Measurements from ENCODE around the gene KIF17. TPM values are rescaled to one million over a fixed set of nuclear protein-coding genes. Genes with fewer than 3 reads are reported as not detected.

KIF17 gene
- polyA plus RNA-seq, 1 donor, result 4.2 TPM

GRCh38 chr1:20624709-20625108 is 93.1 kb downstream of the KIF17 start:
- DNase-seq, result no peak

GRCh38 chr1:20621012-20621411 is 96.8 kb downstream of the KIF17 start:
- no peak for DNase-seq

DNA sequence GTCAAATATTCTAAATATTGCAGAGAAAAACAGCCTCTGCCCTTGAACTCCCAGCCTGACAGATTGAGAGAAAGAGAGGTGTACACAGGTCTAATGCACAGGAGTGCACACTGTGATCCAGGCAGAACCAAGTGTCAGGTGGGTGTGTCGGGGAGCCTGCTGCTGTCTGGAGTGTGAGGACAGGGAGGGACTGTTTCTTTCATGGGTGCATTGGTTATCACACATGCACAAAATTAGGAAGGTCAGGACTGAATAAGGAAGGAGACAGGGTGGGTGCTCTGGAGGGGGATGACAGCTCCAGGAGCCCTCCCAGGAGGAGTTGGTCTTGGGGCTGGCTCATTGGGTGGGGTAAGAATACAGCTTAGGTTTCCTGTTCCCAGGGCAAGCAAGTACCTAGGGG is 97.8 kb downstream of the KIF17 start:
- DNase-seq, result no peak

GRCh38 chr1:20618550-20618949 is 99.3 kb downstream of the KIF17 start:
- no peak for DNase-seq

GRCh38 chr1:20616847-20617487 is 100.8 kb downstream of the KIF17 start:
- DNase-seq, result no peak

GRCh38 chr1:20615946-20616846 is 101.6 kb downstream of the KIF17 start:
- no peak for DNase-seq

DNA sequence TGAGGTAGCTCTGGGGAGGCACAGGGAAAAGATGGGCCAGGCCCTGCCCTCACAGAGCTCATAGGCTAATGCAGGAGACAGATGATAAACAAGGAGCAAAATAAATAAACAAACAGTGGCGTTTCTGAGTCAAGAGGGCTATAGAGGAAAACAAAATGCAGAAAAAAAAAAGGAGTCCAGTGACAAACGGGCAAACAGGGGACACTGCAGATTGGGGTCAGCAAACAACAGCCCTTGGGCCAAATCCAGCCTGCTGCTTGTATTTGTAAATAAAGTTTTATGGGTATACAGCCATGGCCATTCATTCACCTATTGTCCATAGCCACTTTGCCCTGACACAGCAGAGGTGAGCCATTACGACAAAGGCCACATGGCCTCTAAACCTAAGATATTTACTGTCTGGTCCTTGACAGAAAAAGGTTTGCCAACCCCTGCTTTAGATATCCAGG is 103.7 kb downstream of the KIF17 start:
- no peak for DNase-seq

Other genes starting within 250 kb of the KIF17 start
- 5.9 TPM for gene CAMK2N1, start 231.8 kb downstream of the KIF17 start, polyA plus RNA-seq (ENCODE audit: insufficient read length)
- gene MUL1, start 209.9 kb downstream of the KIF17 start, polyA plus RNA-seq (ENCODE audit: insufficient read length), result 19.4 TPM
- 0.72 TPM for gene FAM43B, start 165.4 kb downstream of the KIF17 start, polyA plus RNA-seq (ENCODE audit: insufficient read length)
- 0.52 TPM for gene CDA, start 128.9 kb downstream of the KIF17 start, polyA plus RNA-seq (ENCODE audit: insufficient read length)
- gene PINK1, start 84.5 kb downstream of the KIF17 start, polyA plus RNA-seq (ENCODE audit: insufficient read length), result 44.9 TPM
- 124 TPM for gene DDOST, start 56.6 kb downstream of the KIF17 start, polyA plus RNA-seq (ENCODE audit: insufficient read length)
- gene SH2D5, start 14.7 kb upstream of the KIF17 start, polyA plus RNA-seq (ENCODE audit: insufficient read length), result 0.44 TPM
- 188 TPM for gene HP1BP3, start 69.3 kb upstream of the KIF17 start, polyA plus RNA-seq (ENCODE audit: insufficient read length)

Data from hindlimb muscle (tissue), 1 donor.